Measurements from ENCODE around the gene NCKIPSD.

Gene NCKIPSD

DNA sequence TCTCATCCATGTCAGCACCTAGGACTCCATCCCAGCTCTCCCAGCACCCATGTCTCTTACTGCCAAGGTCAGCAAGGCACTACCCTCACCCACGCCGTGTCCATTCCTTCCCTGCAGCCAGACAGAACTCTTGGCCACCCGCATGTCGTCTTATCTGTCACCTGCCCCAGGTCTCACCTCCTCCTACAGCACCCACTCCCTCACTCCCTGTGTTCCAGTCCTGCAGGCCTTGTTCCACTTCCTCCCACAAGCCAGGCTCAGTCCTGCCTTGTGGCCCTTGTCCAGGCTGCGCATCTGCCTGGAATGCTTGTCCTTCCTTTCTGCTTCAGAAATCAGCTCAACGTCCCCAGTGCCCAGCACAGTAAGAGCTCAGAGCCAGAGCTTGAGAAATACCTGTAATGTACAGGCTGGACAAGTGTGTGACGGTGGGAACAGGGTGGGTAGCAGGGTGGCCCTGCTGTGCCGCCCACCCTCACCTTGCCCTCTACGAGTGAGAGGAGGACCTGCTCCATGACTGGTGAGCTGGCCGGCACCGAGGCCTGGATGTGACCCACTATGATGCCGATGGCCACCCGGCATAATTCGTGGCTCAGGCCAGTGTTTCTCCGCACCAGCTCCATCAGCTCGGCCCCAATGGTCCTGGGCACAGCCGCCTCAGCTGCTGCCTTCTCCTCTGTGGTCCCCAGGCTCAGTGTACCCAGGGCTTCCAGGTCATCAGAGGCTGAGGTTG lies 4.7 kb downstream of the NCKIPSD start:
- Histone ChIP-seq H3K4me1 (ENCODE audit: insufficient read depth, low read length) (peaks cover 21% of the 10 kb centered on the region), H3K27me3 (ENCODE audit: insufficient read depth, low read length, poor library complexity) (no peaks in the 10 kb centered on the region), H3K79me2 (ENCODE audit: insufficient read depth, low read length) (peaks cover 20% of the 10 kb centered on the region), H3K36me3 (ENCODE audit: insufficient read depth, low read length) (peaks cover 62% of the 10 kb centered on the region), H3K9ac (ENCODE audit: low read depth, low read length) (no peak overlapping the region), H4K20me1 (ENCODE audit: insufficient read depth, low read length) (no peaks in the 10 kb centered on the region; the same call in 1 of the 2 replicates), H3K9me3 (ENCODE audit: insufficient read depth, low read length, severe bottlenecking) (no peaks in the 10 kb centered on the region), H3K4me3 (ENCODE audit: low read depth in 1 of 2, low read length in 2 of 2) (no peak overlapping the region), H3K4me2 (ENCODE audit: insufficient read depth, low read length) (no peak overlapping the region), H3K27ac (ENCODE audit: low read length) (no peak overlapping the region), H2AFZ (ENCODE audit: low read depth, low read length) (no peak overlapping the region)
- ATAC-seq (ENCODE audit: insufficient read depth, low read depth) = no peak
- no peak for TF ChIP-seq EZH2 (IDR thresholded peaks at IDR 0.05; ENCODE audit: borderline replicate concordance, low read depth, low read length, severe bottlenecking)
- TF ChIP-seq, protein P1, sequence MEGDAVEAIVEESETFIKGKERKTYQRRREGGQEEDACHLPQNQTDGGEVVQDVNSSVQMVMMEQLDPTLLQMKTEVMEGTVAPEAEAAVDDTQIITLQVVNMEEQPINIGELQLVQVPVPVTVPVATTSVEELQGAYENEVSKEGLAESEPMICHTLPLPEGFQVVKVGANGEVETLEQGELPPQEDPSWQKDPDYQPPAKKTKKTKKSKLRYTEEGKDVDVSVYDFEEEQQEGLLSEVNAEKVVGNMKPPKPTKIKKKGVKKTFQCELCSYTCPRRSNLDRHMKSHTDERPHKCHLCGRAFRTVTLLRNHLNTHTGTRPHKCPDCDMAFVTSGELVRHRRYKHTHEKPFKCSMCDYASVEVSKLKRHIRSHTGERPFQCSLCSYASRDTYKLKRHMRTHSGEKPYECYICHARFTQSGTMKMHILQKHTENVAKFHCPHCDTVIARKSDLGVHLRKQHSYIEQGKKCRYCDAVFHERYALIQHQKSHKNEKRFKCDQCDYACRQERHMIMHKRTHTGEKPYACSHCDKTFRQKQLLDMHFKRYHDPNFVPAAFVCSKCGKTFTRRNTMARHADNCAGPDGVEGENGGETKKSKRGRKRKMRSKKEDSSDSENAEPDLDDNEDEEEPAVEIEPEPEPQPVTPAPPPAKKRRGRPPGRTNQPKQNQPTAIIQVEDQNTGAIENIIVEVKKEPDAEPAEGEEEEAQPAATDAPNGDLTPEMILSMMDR (IDR thresholded peaks at IDR 0.05; ENCODE audit: borderline replicate concordance, extremely low read depth, low read length, poor library complexity, severe bottlenecking) = no peak
- no peak for DNase-seq

DNA sequence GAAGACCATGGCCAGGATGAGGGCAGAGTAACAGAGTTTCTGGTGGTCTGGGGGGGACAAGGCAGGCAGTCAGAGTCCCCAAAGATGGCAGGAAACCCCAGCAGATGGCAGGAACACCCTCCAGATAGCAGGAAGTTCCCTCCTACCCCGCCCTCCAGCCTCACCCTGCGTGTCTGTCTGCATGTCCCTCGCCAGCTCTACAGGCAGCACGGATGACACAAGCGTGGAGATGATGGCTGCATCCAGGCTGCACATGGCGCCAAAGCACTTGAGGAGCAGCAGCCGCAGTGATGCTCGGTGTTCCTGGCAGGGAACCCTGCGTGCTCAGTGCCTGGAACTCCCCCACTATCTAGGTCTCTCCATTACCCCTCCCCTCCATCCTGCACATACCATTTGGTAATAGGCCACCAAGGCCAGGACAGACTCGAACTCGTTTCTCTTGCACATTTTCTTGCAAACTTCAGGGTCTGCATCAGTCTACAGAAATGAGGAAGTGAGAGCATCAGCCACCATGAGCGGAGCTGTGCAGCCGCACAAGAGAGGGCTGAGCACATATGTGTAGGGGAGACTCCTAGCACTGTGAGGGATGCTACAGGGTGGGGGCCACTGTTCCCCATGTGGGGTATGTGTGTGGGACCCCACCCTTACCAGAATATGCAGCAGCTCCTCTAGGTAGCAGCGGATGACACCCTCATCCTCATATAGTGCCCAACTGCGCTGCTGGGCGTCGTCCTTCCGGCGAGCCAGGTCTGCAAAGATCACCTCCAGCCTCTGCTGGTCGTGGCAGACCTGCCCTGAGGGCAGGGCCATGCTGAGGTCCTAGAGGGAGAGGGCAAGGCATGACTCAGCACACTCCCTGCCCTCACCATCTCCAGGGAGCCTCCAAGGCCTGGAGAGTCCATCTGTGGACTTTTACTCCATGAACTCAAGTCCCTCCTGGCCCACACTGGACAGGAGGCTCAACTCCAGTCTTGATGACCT lies 6.0 kb downstream of the NCKIPSD start:
- Histone ChIP-seq H4K20me1 (ENCODE audit: insufficient read depth, low read length) (no peaks in the 10 kb centered on the region; the same call in 1 of the 2 replicates), H3K79me2 (ENCODE audit: insufficient read depth, low read length) (peaks cover 12% of the 10 kb centered on the region), H3K9ac (ENCODE audit: low read depth, low read length) (no peak overlapping the region), H2AFZ (ENCODE audit: low read depth, low read length) (no peak overlapping the region), H3K4me1 (ENCODE audit: insufficient read depth, low read length) (peaks cover 14% of the 10 kb centered on the region), H3K36me3 (ENCODE audit: insufficient read depth, low read length) (peaks cover 67% of the 10 kb centered on the region), H3K4me3 (ENCODE audit: low read depth in 1 of 2, low read length in 2 of 2) (no peak overlapping the region), H3K27me3 (ENCODE audit: insufficient read depth, low read length, poor library complexity) (no peaks in the 10 kb centered on the region), H3K27ac (ENCODE audit: low read length) (no peak overlapping the region), H3K9me3 (ENCODE audit: insufficient read depth, low read length, severe bottlenecking) (no peaks in the 10 kb centered on the region), H3K4me2 (ENCODE audit: insufficient read depth, low read length) (no peak overlapping the region)
- no peak for DNase-seq
- TF ChIP-seq, protein P1 (IDR thresholded peaks at IDR 0.05; ENCODE audit: borderline replicate concordance, extremely low read depth, low read length, poor library complexity, severe bottlenecking) = no peak
- no peak for TF ChIP-seq EZH2 (IDR thresholded peaks at IDR 0.05; ENCODE audit: borderline replicate concordance, low read depth, low read length, severe bottlenecking)
- ATAC-seq (ENCODE audit: insufficient read depth, low read depth) = no peak

GRCh38 chr3:48678566-48679380 lies 6.9 kb downstream of the NCKIPSD start:
- H4K20me1 ChIP-seq (ENCODE audit: insufficient read depth, low read length) = no peaks in the 10 kb centered on the region; the same call in 1 of the 2 replicates
- H3K79me2 ChIP-seq (ENCODE audit: insufficient read depth, low read length) = peaks cover 3% of the 10 kb centered on the region; the same call in 1 of the 2 replicates
- H3K9ac ChIP-seq (ENCODE audit: low read depth, low read length) = no peak overlapping the region
- no peak overlapping the region for H2AFZ ChIP-seq (ENCODE audit: low read depth, low read length)
- H3K4me2 ChIP-seq (ENCODE audit: insufficient read depth, low read length) = no peak overlapping the region
- H3K27ac ChIP-seq (ENCODE audit: low read length) = no peak overlapping the region
- no peak overlapping the region for H3K4me3 ChIP-seq (ENCODE audit: low read depth in 1 of 2, low read length in 2 of 2)
- H3K4me1 ChIP-seq (ENCODE audit: insufficient read depth, low read length) = peaks cover 5% of the 10 kb centered on the region
- ATAC-seq (ENCODE audit: insufficient read depth, low read depth) (no peak), DNase-seq (no peak)
- no peaks in the 10 kb centered on the region for H3K9me3 ChIP-seq (ENCODE audit: insufficient read depth, low read length, severe bottlenecking)
- TF ChIP-seq, protein P1 (IDR thresholded peaks at IDR 0.05; ENCODE audit: borderline replicate concordance, extremely low read depth, low read length, poor library complexity, severe bottlenecking) = no peak
- TF ChIP-seq EZH2 (IDR thresholded peaks at IDR 0.05; ENCODE audit: borderline replicate concordance, low read depth, low read length, severe bottlenecking) = no peak
- H3K27me3 ChIP-seq (ENCODE audit: insufficient read depth, low read length, poor library complexity) = no peaks in the 10 kb centered on the region
- peaks cover 72% of the 10 kb centered on the region for H3K36me3 ChIP-seq (ENCODE audit: insufficient read depth, low read length)
